ENCODE measurements around the gene TST.

- no peak for TF ChIP-seq REST (IDR thresholded peaks at IDR 0.05; ENCODE audit: insufficient read depth in 1 of 2, low read depth in 2 of 2, low read length in 2 of 2)
- no peak for TF ChIP-seq POLR2AphosphoS5 (IDR thresholded peaks at IDR 0.05; ENCODE audit: low read depth, low read length)
- TF ChIP-seq SIN3A (IDR thresholded peaks at IDR 0.05; ENCODE audit: borderline replicate concordance, insufficient read depth, low read length) = no peak
- TF ChIP-seq TAF1 (IDR thresholded peaks at IDR 0.05; ENCODE audit: borderline replicate concordance, insufficient read depth, low read length) = no peak
- no peak for TF ChIP-seq FOXP2 (optimal IDR thresholded peaks at IDR 0.05; ENCODE audit: borderline replicate concordance, extremely low read depth, extremely low read length, insufficient read depth)
These were observed 39.9 kb upstream of the TST start for GRCh38 chr22:37058917-37059701.
